Measurements from ENCODE around the gene LAMB1. TPM values are rescaled to one million over a fixed set of nuclear protein-coding genes. Genes with fewer than 3 reads are reported as not detected.

The LAMB1 gene
- total and polyA plus RNA-seq, 2 of the 13 experiments (the other 11 are each of a cell fraction or from before 2014, with no cell fraction given): 109 to 124 TPM

- TF ChIP-seq ZBTB40 (IDR thresholded peaks at IDR 0.05) (no peak), ZBTB40 (CRISPR knock-in tag; IDR thresholded peaks at IDR 0.05) (no peak), GATAD1 (CRISPR knock-in tag; IDR thresholded peaks at IDR 0.05) (no peak), TFDP2 (CRISPR knock-in tag; IDR thresholded peaks at IDR 0.05) (no peak), ZNF362 (CRISPR knock-in tag; IDR thresholded peaks at IDR 0.05; ENCODE audit: borderline replicate concordance) (no peak), JUNB (CRISPR knock-in tag; IDR thresholded peaks at IDR 0.05; ENCODE audit: borderline replicate concordance) (peak; percentile 69; the same call in 1 of the 2 replicates), ZNF460 (CRISPR knock-in tag; IDR thresholded peaks at IDR 0.05; ENCODE audit: borderline replicate concordance) (no peak), RERE (CRISPR knock-in tag; IDR thresholded peaks at IDR 0.05; ENCODE audit: low read depth) (peak; percentile 87), ZNF274 (CRISPR knock-in tag; IDR thresholded peaks at IDR 0.05) (no peak), FOXC1 (CRISPR knock-in tag; IDR thresholded peaks at IDR 0.05; ENCODE audit: borderline replicate concordance) (no peak)
Measured at GRCh38 chr7:108014747-108015682, 12.1 kb upstream of the LAMB1 start (continued).

Data from HepG2 (cell line).